Neural crest cell (in vitro differentiated cells): Measurements from ENCODE around the gene STING1. TPM values are rescaled to one million over a fixed set of nuclear protein-coding genes. Genes with fewer than 3 reads are reported as not detected.

ENCODE experiments used
- DNase-seq: peaks from one replicate; pipeline ENCODE4 v3.0.0; 2021; ENCODE audit warnings: low read depth, mixed read lengths, low spot score
- H3K27ac Mint-ChIP-seq: one replicate; pipeline ENCODE4 v1.8.0; 2021; ENCODE audit warnings: mild to moderate bottlenecking, mixed read lengths; ENCODE audit not compliant: unreplicated experiment
- H3K27me3 Mint-ChIP-seq: 2 replicates; pipeline ENCODE4 v1.8.0; 2021; ENCODE audit warnings: low read depth, mild to moderate bottlenecking, mixed read lengths
- H3K36me3 Mint-ChIP-seq: 2 replicates; pipeline ENCODE4 v1.8.0; 2021; ENCODE audit warnings: low read depth, mild to moderate bottlenecking, mixed read lengths
- H3K4me1 Mint-ChIP-seq: 2 replicates; pipeline ENCODE4 v1.8.0; 2021; ENCODE audit warnings: mixed read lengths
- H3K4me3 Mint-ChIP-seq: one replicate; pipeline ENCODE4 v1.8.0; 2021; ENCODE audit warnings: mild to moderate bottlenecking, mixed read lengths
- H3K9me3 Mint-ChIP-seq: 2 replicates; pipeline ENCODE4 v1.8.0; 2021; ENCODE audit warnings: mixed read lengths
- total RNA-seq: library from RNA; stranded (reverse); gene quantifications from 2 replicates; pipeline ENCODE4 v1.2.1, GENCODE V29; 2021
- TF ChIP-seq, protein P1 (sequence below): fragments of 200-600 bp; sonication (generic); conservative IDR thresholded peaks from 2 replicates; pipeline ENCODE4 v1.5.0; 2021; ENCODE audit warnings: antibody characterized with exemption, mild to moderate bottlenecking

STING1 gene
- total RNA-seq, 1 donor from 2014 or later: 0.49 TPM

DNA sequence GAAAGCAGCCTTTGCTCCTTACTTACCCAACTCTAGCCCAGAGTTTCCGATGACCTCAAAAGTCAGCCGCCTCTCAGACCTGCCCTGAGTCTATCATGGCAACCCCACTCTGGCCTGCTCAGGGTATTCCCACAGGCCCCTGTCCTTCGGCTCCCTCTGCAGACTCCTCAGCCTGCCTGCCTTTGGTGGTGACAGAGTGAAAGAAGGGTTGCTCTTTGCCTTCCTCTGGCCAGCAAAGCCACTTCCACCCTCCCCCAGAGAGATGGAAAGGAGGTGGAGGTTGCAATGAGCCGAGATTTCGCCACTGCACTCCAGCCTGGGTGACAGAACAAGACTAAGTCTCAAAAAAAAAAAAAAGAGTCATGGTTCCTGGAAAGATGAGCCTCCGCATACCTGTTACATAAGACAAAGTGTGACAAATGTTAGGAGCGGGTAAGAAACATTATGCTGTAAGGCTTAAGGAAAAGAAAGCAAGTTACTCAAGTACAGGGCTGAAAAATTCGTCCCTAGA lies 14.1 kb downstream of the STING1 start:
- no peaks in the 10 kb centered on the region for H3K27me3 Mint-ChIP-seq
- no peaks in the 10 kb centered on the region for H3K36me3 Mint-ChIP-seq
- H3K9me3 Mint-ChIP-seq: no peaks in the 10 kb centered on the region
- TF ChIP-seq, protein P1, sequence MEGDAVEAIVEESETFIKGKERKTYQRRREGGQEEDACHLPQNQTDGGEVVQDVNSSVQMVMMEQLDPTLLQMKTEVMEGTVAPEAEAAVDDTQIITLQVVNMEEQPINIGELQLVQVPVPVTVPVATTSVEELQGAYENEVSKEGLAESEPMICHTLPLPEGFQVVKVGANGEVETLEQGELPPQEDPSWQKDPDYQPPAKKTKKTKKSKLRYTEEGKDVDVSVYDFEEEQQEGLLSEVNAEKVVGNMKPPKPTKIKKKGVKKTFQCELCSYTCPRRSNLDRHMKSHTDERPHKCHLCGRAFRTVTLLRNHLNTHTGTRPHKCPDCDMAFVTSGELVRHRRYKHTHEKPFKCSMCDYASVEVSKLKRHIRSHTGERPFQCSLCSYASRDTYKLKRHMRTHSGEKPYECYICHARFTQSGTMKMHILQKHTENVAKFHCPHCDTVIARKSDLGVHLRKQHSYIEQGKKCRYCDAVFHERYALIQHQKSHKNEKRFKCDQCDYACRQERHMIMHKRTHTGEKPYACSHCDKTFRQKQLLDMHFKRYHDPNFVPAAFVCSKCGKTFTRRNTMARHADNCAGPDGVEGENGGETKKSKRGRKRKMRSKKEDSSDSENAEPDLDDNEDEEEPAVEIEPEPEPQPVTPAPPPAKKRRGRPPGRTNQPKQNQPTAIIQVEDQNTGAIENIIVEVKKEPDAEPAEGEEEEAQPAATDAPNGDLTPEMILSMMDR: no peak
- H3K4me3 Mint-ChIP-seq: no peak overlapping the region
- H3K27ac Mint-ChIP-seq: peak overlapping the region; percentile 32
- peaks cover 15% of the 10 kb centered on the region for H3K4me1 Mint-ChIP-seq
- no peak for DNase-seq

- Mint-ChIP-seq H3K4me1 (peaks cover 17% of the 10 kb centered on the region), H3K36me3 (no peaks in the 10 kb centered on the region), H3K27me3 (no peaks in the 10 kb centered on the region), H3K4me3 (no peak within 1 kb of the TSS), H3K9me3 (no peaks in the 10 kb centered on the region), H3K27ac (no peak within 1 kb of the TSS)
- TF ChIP-seq, protein P1: no peak
- DNase-seq: no peak
Measured at GRCh38 chr5:139462586-139463276, 19.8 kb downstream of the STING1 start, which contains the start of gene ECSCR. ECSCR (minus strand) TSS chr5:139462743; CDS start chr5:139462670, 73 bp downstream.

DNA sequence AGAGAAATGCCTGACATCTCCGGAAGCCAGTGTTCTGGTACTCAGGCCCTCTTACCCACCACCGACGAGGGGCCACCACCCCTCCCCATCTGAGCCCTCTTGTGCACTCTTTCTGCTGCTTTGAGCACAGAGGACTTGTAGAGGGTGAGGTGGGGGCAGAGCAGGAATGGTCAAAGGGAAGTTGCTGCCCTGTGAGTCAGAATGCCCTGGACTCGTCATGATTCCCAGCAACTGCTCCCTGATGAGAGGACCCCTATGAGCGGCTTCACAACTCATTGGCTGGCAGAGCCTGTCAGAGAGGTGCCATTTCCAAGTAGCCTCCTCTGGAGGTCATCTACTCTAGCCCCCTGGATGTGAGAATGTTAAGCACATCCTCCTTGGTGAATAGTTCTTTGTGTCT lies 20.9 kb downstream of the STING1 start:
- Mint-ChIP-seq H3K27me3 (no peaks in the 10 kb centered on the region), H3K9me3 (no peaks in the 10 kb centered on the region), H3K4me3 (no peak overlapping the region), H3K36me3 (no peaks in the 10 kb centered on the region), H3K4me1 (peaks cover 17% of the 10 kb centered on the region), H3K27ac (no peak overlapping the region)
- TF ChIP-seq, protein P1: no peak
- DNase-seq: no peak

DNA sequence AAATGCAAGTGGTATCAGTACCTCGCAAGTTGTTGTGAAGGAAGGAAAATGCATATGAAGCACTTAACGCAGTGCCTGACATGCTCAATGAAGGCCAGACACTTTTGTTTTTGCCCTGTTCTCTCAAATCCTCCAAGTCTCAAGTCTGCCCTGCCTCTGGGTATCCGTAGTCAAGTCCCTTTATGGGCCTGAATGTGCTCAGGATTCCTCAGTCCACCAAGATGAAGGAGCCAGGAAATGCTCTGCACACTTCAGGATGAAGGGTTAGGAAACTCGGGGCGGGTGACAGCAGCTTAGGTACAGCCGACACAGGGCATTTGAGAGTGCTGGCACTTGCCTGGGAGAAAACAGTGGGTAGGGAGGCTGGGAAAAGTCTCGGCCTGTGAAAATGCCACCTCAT lies 21.4 kb downstream of the STING1 start:
- Mint-ChIP-seq H3K9me3 (no peaks in the 10 kb centered on the region), H3K27ac (no peak overlapping the region), H3K4me1 (peaks cover 17% of the 10 kb centered on the region), H3K36me3 (no peaks in the 10 kb centered on the region), H3K4me3 (no peak overlapping the region), H3K27me3 (no peaks in the 10 kb centered on the region)
- TF ChIP-seq, protein P1: no peak
- DNase-seq: no peak

DNA sequence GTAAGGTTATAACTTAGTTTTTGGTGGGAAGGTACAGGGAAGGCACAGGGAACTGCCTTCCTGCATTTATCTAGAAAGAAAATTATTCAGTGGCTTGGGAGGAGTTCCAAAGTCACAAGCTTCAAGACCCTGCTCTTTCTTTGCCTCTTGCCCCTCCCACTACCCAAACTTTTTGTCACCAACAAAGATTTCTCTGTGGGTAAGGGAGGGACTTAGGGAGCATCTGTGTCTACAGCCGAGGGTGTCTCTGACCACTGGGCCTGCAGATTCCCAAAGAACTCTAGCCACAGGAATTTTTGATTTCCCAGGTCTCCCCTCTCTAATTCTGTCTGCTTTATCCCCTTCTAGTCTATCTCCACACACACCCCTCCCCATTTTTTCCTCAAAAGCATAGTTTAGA lies 22.1 kb downstream of the STING1 start:
- no peak for DNase-seq
- Mint-ChIP-seq H3K9me3 (no peaks in the 10 kb centered on the region), H3K36me3 (no peaks in the 10 kb centered on the region), H3K27ac (no peak overlapping the region), H3K27me3 (no peaks in the 10 kb centered on the region), H3K4me1 (peaks cover 17% of the 10 kb centered on the region), H3K4me3 (no peak overlapping the region)
- TF ChIP-seq, protein P1: no peak
